ENCODE results near the gene MAP2K7.
"Not testable (repeated sequence)": the region's sequence is repeated elsewhere in the genome, so short reads cannot be mapped to it uniquely, and the experiment has no call there.

Gene MAP2K7

DNA sequence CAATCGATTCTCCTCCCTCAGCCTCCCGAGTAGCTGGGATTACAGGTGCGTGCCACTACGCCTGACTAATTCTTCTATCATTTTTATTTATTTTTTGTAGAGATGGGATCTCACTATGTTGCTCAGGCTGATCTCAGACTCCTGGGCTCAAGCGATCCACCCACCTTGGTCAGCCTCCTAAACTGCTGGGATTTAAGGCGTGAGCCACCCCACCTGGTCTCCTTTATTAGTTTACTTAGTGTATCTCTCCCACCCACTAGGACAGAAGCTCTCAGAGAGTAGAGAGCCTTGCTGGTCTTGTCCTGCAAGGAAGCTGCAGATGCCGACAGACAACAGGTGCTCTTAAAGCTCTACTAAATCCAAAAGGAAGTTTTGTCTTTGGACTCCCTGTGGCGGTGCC, 17.9 kb upstream of the MAP2K7 start:
- DNase-seq, result no peak

DNA sequence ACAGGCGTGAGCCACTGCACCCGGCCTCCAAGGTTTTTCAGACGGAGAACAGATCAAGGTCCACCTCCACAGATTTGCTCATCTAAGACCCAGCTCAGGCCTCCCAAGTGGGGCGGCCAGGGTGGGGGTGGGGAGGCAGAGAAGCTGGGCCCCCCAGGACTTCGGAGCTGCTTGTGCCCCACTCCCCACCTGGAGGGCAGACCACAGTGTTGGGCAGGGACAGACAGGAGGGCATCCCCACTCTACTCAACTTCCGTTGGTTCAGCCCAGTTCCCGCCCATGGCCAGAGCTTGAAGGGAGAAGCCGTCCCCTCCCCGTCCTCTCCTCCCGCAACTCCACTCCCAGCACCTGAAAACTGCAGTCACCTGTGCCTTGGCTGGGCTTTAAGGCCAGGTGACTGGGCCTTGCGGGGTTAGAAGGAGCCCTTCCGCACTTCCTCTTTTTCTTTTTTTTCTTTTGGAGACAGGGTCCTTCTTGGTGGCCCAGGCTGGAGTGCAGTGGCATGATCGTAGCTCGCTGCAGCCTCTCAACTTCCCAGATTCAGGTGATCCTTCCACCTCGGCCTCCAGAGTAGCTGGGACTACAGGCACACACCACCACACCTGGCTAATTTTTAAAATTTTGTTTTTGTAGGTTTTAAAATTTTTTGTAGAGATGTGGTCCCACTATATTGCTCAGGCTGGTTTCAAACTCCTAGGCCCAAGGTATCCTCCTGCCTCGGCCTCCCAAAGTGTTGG, 16.1 kb upstream of the MAP2K7 start:
- no peak for DNase-seq

DNA sequence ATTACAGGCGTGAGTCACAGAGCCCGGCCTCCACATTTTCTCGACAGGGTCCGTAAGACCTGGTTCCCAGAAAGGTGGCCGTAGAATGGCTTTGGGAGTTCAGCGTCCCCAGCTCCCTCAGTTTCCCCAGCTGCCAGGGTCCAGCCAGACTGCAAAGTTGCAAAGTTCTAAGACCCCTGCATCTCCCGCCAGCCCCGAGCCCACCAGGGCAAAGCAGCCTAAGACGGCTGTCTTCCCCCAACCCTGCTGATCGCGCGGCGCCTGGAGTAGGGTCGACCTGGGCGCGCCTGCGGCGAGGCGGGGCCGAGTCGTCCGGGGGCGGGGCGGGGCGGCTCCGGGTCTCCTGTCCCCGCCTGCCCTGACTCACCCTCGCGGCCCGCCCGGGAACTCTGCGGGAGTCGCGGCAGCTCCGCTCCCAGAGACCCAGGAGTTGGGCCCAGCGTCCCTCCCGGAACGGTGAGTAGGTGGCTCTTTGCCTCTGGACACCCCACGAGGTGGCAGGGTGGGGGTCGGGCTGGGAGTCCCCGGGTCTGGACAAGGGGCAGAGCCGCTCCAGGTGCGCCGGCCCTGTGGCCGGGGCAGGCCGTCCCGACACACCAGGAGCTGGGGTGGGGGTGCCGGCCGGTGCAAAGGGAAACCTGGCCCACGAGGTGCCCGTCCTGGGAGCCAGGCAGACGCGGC, 15.4 kb upstream of the MAP2K7 start, which contains the start of gene LRRC8E:
Gene LRRC8E (plus strand): TSS at position 366 of the 681 bp plus-strand sequence. CDS start 7,094 bp downstream, outside the sequence.
- no peak for DNase-seq

DNA sequence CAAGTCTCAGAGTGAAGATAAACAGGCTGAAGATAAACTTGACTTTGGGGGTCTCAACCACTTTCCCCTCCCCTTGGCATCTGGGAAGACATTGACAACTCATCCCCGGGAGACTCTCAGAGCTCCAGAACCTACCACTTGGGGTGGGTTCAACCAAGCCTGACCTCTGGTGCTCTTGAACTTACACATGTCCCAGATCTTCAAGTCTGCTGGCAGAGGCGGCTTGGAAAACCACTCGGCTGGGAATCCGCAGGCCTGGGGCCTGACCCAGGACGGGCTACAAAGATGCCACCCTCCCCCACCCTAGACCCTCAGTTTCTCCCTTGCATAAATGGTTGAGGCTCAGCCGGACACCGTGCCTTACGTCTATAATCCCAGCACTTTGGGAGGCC, 14.9 kb upstream of the MAP2K7 start:
- no peak for DNase-seq

DNA sequence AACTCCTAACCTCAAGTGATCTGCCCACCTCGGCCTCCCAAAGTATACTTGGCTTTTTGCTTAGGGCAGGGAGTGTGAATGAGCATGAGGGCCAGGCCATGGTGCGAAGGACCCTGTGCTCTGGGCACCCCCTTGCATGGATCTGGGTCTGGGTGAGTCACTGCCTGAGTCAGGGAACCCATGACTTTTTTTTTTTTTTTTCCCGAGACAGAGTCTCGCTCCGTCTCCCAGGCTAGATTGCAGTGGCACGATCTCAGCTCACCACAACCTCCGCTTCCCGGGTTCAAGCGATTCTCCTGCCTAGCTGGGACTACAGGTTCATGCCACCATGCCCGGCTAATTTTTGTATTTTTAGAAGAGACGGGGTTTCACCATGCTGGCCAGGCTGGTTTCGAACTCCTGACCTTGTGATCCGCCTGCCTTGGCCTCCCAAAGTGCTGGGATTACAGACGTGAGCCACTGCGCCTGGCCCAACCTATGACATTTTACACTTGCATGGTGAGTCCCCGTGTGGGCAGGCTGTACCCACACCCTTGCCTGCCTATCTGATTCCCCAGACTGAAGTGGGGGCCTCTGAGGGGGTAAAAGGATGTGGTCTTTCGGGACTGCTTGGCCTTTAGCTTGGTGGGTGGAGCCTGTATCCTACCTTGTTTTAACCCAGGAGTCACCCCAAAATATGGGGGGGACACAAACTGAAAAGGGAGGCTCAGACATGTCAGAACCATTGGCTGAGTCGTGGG, 10.1 kb upstream of the MAP2K7 start:
- not testable (repeated sequence) for DNase-seq

DNA sequence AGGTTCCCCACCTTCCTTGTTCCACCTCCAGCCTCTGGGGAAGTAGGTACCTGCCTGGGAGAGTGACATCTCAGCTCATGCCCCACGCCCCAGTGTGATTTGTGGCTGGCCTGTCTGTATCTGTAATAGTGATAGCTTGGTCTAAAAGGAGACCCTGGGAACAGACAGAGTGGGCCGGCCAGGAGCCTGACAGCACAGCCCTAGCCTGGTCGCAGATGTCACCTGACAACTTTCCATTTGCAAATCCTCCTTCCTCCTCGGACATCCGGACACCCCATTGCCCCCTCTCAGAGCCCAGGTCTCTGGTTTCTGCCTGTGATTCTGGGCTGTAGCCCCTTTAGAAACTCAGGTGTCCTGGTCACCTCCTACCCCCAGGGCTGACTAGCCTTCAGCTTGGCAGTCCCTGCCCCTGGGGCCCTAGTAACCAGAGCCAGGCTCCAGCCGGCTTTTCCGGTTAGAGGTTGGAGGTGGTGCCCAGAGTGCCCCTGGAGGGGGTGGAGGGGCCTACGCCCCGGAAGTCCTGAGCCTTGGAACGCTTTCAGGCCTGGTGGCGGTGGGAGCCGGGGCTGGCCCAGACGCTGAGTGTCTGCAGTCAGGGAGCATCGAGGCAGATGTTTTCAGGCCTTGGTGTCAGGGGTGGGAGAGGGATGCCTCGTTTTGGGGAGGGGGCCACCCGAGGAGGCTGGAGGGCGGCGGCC, 8.9 kb upstream of the MAP2K7 start:
- DNase-seq, result no peak

DNA sequence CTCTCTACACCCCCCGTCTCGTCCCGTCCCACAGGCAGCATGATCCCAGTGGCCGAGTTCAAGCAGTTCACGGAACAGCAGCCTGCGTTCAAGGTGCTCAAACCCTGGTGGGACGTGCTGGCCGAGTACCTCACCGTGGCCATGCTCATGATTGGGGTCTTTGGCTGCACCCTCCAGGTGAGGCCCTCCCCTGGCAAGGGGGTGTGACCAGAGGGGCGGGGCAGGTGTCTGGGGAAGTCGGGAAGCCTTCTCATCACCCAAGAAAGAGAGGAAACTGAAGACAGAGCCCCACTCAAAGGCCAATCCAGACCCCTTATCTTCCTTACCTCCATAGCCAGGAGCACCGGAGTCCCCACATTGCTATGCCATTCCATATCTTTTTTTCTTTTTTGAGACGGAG, 8.1 kb upstream of the MAP2K7 start:
- DNase-seq, result no peak

DNA sequence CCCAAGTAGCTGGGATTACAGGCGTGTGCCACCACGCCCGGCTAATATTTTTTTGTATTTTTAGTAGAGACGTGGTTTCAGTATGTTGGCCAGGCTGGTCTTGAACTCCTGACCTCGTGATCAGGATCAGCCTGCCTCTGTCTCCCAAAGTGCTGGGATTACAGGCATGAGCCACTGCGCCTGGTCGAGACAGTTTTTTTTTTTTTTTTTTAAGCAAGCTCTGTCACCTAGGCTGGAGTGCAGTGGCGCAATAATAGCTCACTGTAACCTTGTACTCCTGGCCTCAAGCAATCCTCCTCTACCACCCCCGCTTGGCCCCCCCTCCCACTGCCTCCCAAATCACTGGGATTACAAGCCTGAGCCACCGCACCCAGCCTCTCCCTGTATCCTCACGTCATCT, 6.4 kb upstream of the MAP2K7 start:
- no peak for DNase-seq

DNA sequence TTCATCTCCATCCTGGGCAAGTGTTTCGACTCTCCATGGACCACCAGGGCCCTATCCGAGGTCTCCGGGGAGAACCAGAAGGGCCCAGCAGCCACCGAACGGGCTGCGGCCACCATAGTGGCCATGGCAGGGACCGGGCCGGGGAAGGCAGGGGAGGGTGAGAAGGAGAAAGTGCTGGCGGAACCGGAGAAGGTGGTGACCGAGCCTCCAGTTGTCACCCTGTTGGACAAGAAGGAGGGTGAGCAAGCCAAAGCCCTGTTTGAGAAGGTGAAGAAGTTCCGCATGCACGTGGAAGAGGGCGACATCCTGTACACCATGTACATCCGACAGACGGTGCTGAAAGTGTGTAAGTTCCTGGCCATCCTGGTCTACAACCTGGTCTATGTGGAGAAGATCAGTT, 4.7 kb upstream of the MAP2K7 start:
- DNase-seq, result no peak

DNA sequence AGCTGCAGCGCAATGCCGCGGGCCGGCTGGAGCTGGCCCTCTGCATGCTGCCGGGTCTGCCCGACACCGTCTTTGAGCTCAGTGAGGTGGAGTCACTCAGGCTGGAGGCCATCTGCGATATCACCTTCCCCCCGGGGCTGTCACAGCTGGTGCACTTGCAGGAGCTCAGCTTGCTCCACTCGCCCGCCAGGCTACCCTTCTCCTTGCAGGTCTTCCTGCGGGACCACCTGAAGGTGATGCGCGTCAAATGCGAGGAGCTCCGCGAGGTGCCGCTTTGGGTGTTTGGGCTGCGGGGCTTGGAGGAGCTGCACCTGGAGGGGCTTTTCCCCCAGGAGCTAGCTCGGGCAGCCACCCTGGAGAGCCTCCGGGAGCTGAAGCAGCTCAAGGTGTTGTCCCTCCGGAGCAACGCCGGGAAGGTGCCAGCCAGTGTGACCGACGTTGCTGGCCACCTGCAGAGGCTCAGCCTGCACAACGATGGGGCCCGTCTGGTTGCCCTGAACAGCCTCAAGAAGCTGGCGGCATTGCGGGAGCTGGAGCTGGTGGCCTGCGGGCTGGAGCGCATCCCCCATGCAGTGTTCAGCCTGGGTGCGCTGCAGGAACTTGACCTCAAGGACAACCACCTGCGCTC, 3.8 kb upstream of the MAP2K7 start:
- no peak for DNase-seq

DNA sequence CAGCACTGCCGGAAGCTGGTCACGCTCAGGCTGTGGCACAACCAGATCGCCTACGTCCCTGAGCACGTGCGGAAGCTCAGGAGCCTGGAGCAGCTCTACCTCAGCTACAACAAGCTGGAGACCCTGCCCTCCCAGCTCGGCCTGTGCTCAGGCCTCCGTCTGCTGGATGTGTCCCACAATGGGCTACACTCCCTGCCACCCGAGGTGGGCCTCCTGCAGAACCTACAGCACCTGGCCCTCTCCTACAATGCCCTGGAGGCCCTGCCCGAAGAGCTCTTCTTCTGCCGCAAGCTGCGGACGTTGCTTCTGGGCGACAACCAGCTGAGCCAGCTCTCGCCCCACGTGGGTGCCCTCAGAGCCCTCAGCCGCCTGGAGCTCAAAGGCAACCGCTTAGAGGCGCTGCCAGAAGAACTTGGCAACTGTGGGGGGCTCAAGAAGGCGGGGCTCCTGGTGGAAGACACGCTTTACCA, 3.2 kb upstream of the MAP2K7 start:
- no peak for DNase-seq

DNA sequence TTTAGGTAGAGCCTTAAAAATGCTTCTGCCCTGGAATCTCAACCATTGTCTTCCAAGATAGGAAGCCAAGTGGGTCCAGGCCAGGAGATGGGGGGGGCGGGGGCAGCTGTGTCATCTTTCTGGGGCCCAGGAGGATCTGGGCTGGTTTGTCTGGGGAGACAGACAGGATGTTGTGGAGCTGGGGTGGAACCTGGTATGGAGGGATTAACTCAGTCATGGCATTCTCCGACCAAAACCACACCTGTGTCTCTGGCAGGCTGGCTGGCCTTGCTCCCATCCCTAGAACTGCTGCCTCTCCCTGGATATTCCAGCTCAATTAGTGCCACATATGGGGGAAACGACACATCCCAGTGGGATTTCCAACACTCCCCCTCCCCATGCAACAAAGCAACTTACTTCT, 2.7 kb upstream of the MAP2K7 start:
- no peak for DNase-seq

DNA sequence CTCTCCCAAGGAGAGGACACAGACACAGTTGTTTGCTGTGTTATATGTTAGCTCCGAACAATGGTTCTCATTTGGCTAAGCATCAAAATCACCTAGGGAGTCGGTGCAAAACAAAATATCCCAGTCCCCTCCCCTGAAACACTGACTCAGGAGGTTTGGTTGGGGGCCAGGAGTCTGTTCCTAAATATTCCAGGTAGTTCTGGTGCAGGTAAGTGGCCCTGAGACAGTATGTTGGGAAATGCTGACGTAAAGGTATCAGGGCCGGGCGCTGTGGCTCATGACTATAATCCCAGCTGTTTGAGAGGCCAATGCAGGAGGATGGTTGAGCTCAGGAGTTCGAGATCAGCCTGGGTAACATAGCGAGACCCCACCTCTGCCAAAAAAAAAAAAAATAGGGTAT, 2.3 kb upstream of the MAP2K7 start:
- no peak for DNase-seq

DNA sequence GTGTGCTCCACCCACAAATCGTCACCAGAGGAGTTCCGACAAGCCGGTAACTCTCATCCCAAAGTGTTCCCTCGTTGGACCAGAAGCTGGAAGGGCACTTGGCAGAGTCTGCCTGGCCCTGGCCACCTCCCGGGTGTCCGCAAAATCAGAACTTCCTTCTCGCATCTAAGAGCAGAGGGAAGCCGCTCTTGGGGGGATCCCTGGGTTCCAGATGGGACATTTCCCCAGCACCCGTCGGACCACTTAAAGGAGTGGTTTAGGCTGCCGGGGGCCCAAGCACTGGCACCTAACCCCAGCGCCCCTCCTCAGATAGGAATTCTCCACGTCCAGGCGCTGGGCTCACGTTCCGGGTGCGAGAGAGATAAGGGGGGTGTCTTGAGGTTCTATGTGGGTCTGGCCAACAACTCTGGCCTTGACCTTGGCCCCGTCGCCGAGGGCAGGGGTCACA, 857 bp upstream of the MAP2K7 start:
- DNase-seq, result no peak

DNA sequence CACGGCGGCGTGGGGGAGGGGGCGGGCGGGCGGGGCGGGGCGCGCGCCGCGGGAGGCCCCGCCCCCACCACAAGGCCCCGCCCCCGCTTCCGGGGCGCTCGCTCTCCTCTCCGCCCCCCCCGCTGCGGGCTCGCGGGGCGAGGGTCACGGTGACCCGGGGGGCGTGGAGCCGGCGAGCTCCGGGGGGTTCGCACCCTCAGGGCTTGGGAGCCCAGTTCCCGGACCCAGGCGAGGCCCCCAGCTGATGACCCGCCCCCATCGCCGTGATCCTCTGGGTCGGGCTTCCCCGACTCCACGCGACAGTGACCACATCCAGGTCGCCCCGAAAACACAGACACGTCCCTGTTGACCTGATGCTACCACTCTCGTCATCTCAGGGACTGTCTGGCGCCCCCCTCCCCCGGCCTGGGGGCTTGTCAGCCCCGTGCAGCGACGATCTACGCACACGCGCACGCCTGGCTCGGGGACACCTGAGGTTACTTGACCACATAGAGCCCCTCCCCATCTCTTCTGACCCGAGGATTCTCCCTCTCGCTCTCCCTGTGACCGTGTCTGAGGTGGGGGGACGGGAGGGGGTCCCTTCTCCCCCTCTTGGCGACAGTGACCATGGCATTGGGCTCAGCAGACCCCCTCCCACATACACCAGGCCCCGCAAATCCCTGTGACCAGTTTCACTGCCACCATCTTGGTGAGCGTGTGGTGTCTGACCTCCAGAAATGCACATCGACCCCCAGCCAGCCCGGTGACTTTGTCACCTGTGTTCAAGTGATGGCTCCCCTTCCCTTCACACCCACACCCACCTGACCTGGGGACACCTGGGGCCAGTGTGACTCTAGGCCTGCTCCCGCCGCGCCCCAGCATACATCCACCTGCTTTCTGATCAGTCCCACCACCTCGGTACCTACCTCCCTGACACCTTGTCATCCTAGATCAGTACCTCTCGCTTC, 670 bp downstream of the MAP2K7 start:
- no peak for DNase-seq

DNA sequence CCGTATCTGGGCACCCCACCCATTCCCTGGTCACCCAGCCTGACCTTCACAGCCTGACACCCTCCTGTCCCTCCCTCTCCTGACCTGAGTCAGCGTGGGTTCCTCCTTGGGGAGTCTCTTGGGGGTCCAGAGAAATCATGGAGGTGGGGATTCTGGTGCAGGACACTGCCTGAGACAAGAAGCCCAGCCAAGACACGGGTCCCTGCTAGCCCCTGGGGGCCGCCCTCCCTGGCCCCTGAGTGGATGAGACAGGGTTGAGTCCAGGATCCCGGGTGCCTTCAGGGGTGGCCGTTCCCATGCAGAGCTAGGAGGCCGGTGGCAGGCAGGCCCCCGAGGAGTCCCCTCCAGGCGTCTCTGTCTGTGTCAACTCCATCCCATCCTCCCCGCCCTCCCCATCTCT, 1.6 kb downstream of the MAP2K7 start:
- DNase-seq, result no peak

DNA sequence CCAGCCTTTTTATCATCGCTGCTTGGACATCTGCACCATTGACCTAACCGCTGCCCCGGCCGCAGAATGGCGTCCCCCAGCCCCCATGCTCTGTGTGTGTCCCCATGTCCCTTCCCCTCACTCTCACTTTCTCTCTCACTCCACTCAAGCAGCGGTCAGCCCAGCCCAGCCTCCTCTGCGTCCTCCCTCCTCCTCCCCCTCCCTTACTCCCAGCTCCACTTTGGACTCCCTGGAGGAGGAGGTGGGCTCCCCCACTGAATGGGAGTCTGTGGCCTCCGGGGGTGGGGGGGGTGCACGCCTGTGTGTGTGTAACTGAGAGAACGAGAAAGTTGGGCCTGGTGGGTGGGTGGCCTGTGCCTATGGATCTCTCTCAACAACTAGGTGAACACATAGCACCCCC, 2.2 kb downstream of the MAP2K7 start:
- no peak for DNase-seq

DNA sequence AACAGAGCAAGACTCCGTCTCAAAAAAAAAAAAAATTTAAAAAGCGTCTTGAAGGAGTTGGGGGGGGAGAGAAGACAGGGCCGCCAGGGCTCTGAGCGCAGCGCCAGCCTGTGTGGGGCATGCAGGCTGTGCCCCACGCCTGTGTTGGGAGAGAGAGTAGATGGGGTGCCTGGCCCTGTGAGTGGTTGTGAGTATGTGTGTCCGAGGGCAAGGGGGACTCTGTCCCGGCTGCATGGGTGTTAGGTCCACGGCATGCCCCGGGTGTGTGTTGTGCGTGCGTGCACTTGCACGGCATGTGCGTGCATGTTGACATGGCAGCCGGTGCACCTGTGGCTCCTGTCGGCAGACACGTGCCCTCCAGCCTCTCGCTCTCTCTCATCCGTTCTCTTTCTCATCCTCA, 3.4 kb downstream of the MAP2K7 start:
- DNase-seq, result no peak

DNA sequence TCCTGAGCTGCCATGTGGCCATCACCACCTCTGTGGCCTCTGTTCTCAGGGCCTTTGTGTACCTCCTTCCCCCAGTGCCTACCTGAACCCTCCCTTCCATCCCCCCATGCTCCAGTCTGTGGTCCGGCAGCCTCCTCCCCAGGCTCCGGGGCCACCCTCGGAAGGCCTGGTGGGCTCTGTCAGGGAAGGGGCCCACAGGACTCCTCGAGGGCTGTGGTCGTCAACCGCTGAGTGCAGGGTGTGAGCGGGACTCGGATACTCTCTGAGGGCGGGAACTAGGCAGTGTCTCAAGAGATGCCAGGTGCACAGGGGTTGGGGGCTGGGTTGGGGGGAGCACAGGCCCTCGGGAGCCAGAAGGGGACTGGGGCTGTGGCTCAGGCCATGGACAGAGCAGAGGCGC, 3.9 kb downstream of the MAP2K7 start:
- DNase-seq, result no peak

DNA sequence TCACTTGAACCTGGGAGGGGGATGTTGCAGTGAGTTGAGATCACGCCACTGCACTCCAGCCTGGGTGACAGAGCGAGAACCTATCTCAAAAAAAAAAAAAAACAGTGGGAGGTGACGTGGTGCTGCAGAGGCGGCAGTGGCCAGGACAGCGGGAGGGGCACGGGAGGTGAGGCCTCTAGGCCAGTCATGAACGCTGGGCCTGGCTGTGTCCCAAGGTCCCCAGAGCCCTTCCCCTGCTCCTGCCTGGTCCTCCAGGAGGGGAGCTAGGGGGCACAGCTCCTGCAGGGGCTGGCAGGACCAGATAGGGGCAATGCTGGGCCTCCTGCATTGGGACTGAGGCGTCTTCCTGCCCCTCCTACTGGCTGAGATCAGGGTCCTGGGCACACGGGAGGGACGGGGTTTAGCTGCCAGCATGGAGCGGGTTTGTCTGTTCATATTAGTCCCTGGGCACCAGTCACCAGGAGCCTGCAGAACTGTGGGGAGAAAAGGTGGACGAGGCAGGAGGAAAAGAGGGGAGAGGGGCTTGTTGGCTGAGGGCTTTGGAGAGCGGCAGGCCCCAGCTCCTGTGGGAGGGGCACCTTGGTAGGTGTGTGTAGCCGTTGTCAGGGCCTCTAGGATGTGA, 4.5 kb downstream of the MAP2K7 start:
- DNase-seq, result no peak
